Endothelial cell of umbilical vein (primary cell): Measurements from ENCODE around the gene ZGLP1. TPM values are rescaled to one million over a fixed set of nuclear protein-coding genes. Genes with fewer than 3 reads are reported as not detected.

Experiments used
- BruUV-seq: library from RNA; stranded (reverse); fragments of 400-500 nt; replicated peaks from 2 replicates; lab custom pipeline; 2021; lab: Mats Ljungman, UMichigan
- CTCF ChIA-PET: fragments of 300-600, 350-600 bp; sonication (Branson Sonifier 250); formaldehyde crosslinking; loops from one replicate; lab custom pipeline; 2021; ENCODE audit warnings: antibody characterized with exemption, inconsistent platforms; lab: Charles Lee
- POLR2A ChIA-PET: fragments of 300-600, 350-600 bp; sonication (Branson Sonifier 250); formaldehyde crosslinking; loops from one replicate; lab custom pipeline; 2021; ENCODE audit warnings: antibody characterized with exemption, inconsistent platforms; lab: Charles Lee
- DNase-seq: peaks from one replicate; pipeline ENCODE4 v3.0.0-alpha.2; 2011; ENCODE audit warnings: low read depth, low spot score
- FAIRE-seq: peaks from 2 replicates; lab custom pipeline; 2011; peaks lifted over from hg19 to GRCh38; lab: Jason Lieb, UNC
- H2AFZ ChIP-seq: 2 replicates; pipeline ENCODE4 v1.6.0; 2012; ENCODE audit warnings: low read depth, low read length, control low read depth, inconsistent platforms
- H3K27ac ChIP-seq: 2 replicates; pipeline ENCODE4 v1.5.1; 2011; ENCODE audit warnings: low read depth, mild to moderate bottlenecking, control low read depth, low read length, moderate library complexity; ENCODE audit not compliant: insufficient read depth
- H3K27me3 ChIP-seq, 2 experiments: 2 replicates each; pipeline versions ENCODE4 v1.6.0 to v1.6.1; 2011; ENCODE audit warnings: low read length in 2 of 2, mixed read lengths in 1 of 2; ENCODE audit not compliant: control insufficient read depth in 2 of 2, insufficient read depth in 2 of 2
- H3K36me3 ChIP-seq, 2 experiments: 2 replicates in 1 of 2; 3 replicates in 1 of 2; pipeline ENCODE4 v1.5.1; 2011; ENCODE audit warnings: low read length in 2 of 2, mild to moderate bottlenecking in 1 of 2, moderate library complexity in 1 of 2; ENCODE audit not compliant: control insufficient read depth in 2 of 2, insufficient read depth in 2 of 2; ENCODE audit errors: extremely low read depth in 1 of 2
- H3K4me1 ChIP-seq: 3 replicates; pipeline ENCODE4 v1.5.1; 2011; ENCODE audit warnings: mild to moderate bottlenecking, low read length; ENCODE audit not compliant: control insufficient read depth, insufficient read depth; ENCODE audit errors: extremely low read depth
- H3K4me2 ChIP-seq: 2 replicates; pipeline ENCODE4 v1.6.1; 2011; ENCODE audit warnings: low read length, control low read depth, mixed read lengths; ENCODE audit not compliant: insufficient read depth
- H3K4me3 ChIP-seq, 3 experiments: fragments of 200-600 bp in 1 of 3; sonication (generic), shearing (Covaris generic) in 1 of 3; replicated peaks in 1 of 3; 2 replicates each; pipeline ENCODE4 v1.5.1; 2011 to 2016; ENCODE audit warnings: control low read depth in 3 of 3, low read length in 3 of 3, mild to moderate bottlenecking in 2 of 3, inconsistent platforms in 1 of 3, low read depth in 1 of 3, moderate library complexity in 1 of 3; ENCODE audit not compliant: insufficient read depth in 1 of 3
- H3K79me2 ChIP-seq: 2 replicates; pipeline ENCODE4 v1.6.0; 2012; ENCODE audit warnings: low read length, inconsistent platforms; ENCODE audit not compliant: control insufficient read depth, insufficient read depth
- H3K9ac ChIP-seq: replicated peaks from 2 replicates; pipeline ENCODE3; 2011; ENCODE audit warnings: low read length, control low read depth; ENCODE audit not compliant: insufficient read depth; ENCODE audit errors: extremely low read depth
- H3K9me1 ChIP-seq: replicated peaks from 3 replicates; pipeline ENCODE4 v1.6.0; 2011; ENCODE audit warnings: mild to moderate bottlenecking, low read length; ENCODE audit not compliant: control insufficient read depth, insufficient read depth; ENCODE audit errors: extremely low read depth
- H3K9me3 ChIP-seq: replicated peaks from 2 replicates; pipeline ENCODE4 v1.5.1; 2012; ENCODE audit warnings: low read length, inconsistent platforms; ENCODE audit not compliant: control insufficient read depth, insufficient read depth
- H4K20me1 ChIP-seq: replicated peaks from 2 replicates; pipeline ENCODE3; 2011; ENCODE audit warnings: mild to moderate bottlenecking, low read length; ENCODE audit not compliant: control insufficient read depth, insufficient read depth; ENCODE audit errors: extremely low read depth
- CTCF ChIP-seq, 2 donors: IDR thresholded peaks; 1 replicate in 1 of 2; 2 replicates in 1 of 2; pipeline ENCODE4 v1.5.1; 2011; ENCODE audit warnings: low read length in 2 of 2, mild to moderate bottlenecking in 2 of 2, moderate library complexity in 2 of 2, control low read depth in 1 of 2, inconsistent platforms in 1 of 2, low read depth in 1 of 2; ENCODE audit not compliant: insufficient read depth in 1 of 2; ENCODE audit errors: extremely low read depth in 1 of 2
- EZH2 ChIP-seq: IDR thresholded peaks from 2 replicates; pipeline ENCODE4 v1.6.1; 2012; ENCODE audit warnings: borderline replicate concordance, low read depth, mild to moderate bottlenecking, moderate library complexity, low read length, inconsistent platforms; ENCODE audit not compliant: severe bottlenecking
- FOS ChIP-seq: IDR thresholded peaks from 2 replicates; pipeline ENCODE4 v1.6.1; 2011; ENCODE audit warnings: mild to moderate bottlenecking, low read length, moderate library complexity, borderline replicate concordance; ENCODE audit not compliant: insufficient read depth
- GATA2 ChIP-seq: IDR thresholded peaks from 2 replicates; pipeline ENCODE4 v1.7.0; 2011; ENCODE audit warnings: low read depth, mild to moderate bottlenecking, moderate library complexity, mixed read lengths, low read length; ENCODE audit not compliant: insufficient read length, insufficient read depth
- JUN ChIP-seq: IDR thresholded peaks from 2 replicates; pipeline ENCODE4 v1.6.1; 2011; ENCODE audit warnings: borderline replicate concordance, low read depth; ENCODE audit not compliant: insufficient read length, insufficient read depth
- MAX ChIP-seq: IDR thresholded peaks from 2 replicates; pipeline ENCODE4 v1.6.1; 2011; ENCODE audit not compliant: insufficient read depth, insufficient read length
- POLR2A ChIP-seq: IDR thresholded peaks from 2 replicates; pipeline ENCODE4 v1.6.1; 2012; ENCODE audit warnings: low read depth, mild to moderate bottlenecking, control low read depth, low read length
- dilution Hi-C: fragments of 300-500 bp; cut with MboI; formaldehyde crosslinking; loops from one replicate; pipeline ENCODE4 v1.15.0; 2019; ENCODE audit warnings: low sequenced_read_pairs; ENCODE audit not compliant: extremely low pct_ligation_motif_present
- intact Hi-C: fragments of 100-400 bp; cut with micrococcal nuclease; formaldehyde crosslinking; loops from one replicate; pipeline ENCODE4 v1.10.0; 2022
- polyA plus RNA-seq, 4 experiments: library from polyadenylated mRNA; depleted of rRNA in 3 of 4; stranded (reverse) in 3 of 4; unstranded in 1 of 4; fragments of >200 nt; gene quantifications; 2 replicates each; pipeline versions ENCODE4 v1.2.1 to v1.2.3, GENCODE V29; 2011 to 2012; ENCODE audit warnings: missing spikeins in 1 of 4
- total RNA-seq: library from RNA; stranded (reverse); gene quantifications from 2 replicates; pipeline ENCODE4 v1.2.3, GENCODE V29; 2021

Gene ZGLP1
- total and polyA plus RNA-seq, 2 donors (not counting 3 experiments of a cell fraction or from before 2014, with no cell fraction given), result 1.6 to 2.9 TPM

GRCh38 chr19:10291554-10292205 is 17.9 kb downstream of the ZGLP1 start:
- no peaks in the 10 kb centered on the region for H3K36me3 ChIP-seq
- TF ChIP-seq GATA2 (no peak), JUN (no peak), EZH2 (peak; percentile 17), POLR2A (no peak), MAX (no peak), FOS (no peak), CTCF (IDR thresholded peaks at IDR 0.05; ENCODE audit: extremely low read depth in 1 of 2, insufficient read depth in 1 of 2, low read depth in 1 of 2, low read length in 2 of 2) (no peak)
- H3K27me3 ChIP-seq, result peaks cover 54 to 71% of the 10 kb centered on the region in 2 experiments
- no peak overlapping the region for H3K27ac ChIP-seq
- no peaks in the 10 kb centered on the region for H3K9me3 ChIP-seq
- H3K4me1 ChIP-seq, result peaks cover 28% of the 10 kb centered on the region
- peak overlapping the region in 2 of 3 experiments; percentile 10 to 20 for H3K4me3 ChIP-seq
- FAIRE-seq (no peak), DNase-seq (no peak)
- H3K79me2 ChIP-seq, result no peaks in the 10 kb centered on the region
- H3K9me1 ChIP-seq, result no peaks in the 10 kb centered on the region
- no TSS peak for BruUV-seq
- H4K20me1 ChIP-seq, result no peaks in the 10 kb centered on the region
- H3K9ac ChIP-seq, result no peak overlapping the region
- peak overlapping the region; percentile 6 for H2AFZ ChIP-seq
- intact Hi-C loops, result loop anchor here (2.0 kb wide), 1 partner anchor 43 kb away; no protein-coding TSS in a partner anchor
- dilution Hi-C loops, result no loop called here
- ChIA-PET POLR2A (interaction anchor here (2.2 kb wide), 1 partner anchor 21 kb away, joined by 15 read pairs; the partner anchor contains the start of gene ICAM1), CTCF (interaction anchor here (0.6 to 3.2 kb wide), 11 partner anchors 13 to 108 kb away, joined by 3 to 18 read pairs (median 4); partner anchors contain the start of genes ICAM1 and RAVER1)
- H3K4me2 ChIP-seq, result peak overlapping the region; percentile 43
